GM12801 (cell line): ENCODE results near the gene SERPING1.

Source experiments
- CTCF ChIP-seq: IDR thresholded peaks from one replicate; pipeline ENCODE4 v1.5.1; 2011; ENCODE audit warnings: control low read depth; ENCODE audit not compliant: insufficient read length; ENCODE audit errors: extremely low read depth

Gene SERPING1

GRCh38 chr11:57615308-57615707 is 17.8 kb downstream of the SERPING1 start:
- no peak for TF ChIP-seq CTCF

DNA sequence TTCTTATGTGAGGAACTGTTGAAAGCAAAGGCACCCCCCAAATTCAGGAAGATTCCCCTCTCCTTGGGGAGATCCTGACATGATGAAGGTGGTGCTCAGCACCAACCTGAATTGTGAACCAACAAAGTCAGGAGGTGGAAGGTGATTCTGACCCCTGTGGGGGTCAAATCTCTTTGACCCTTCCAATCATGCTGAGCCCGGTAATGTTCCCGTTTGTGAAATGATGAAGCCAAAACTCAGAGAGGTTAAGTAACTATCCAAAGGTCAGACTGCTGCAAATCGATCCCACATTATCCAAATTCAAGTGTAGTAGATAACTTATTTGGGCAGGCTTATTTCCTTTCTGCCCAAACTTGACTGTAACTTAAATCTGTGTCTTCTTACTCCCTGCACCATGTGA is 19.1 kb downstream of the SERPING1 start:
- TF ChIP-seq CTCF, result no peak

- TF ChIP-seq CTCF, result no peak
These were observed 21.0 kb downstream of the SERPING1 start for GRCh38 chr11:57618438-57618837.

DNA sequence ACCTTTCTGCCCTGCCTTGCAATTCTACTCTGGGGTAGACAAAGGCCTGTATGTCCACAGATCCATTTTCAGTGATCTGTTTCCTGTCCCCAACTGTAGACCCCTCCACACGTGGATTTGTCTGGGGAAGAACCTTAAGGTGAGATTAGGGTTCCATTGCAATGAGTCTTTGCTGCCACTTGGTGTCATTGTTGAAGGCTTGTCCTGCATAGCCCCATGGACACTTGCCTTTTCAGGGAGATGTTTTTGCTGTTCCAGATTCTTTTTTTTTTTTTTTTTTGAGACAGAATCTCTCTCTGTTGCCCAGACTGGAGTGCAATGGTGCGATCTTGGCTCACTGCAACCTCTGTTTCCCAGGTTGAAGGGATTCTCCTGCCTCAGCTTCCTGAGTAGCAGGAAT is 21.8 kb downstream of the SERPING1 start:
- TF ChIP-seq CTCF, result no peak

DNA sequence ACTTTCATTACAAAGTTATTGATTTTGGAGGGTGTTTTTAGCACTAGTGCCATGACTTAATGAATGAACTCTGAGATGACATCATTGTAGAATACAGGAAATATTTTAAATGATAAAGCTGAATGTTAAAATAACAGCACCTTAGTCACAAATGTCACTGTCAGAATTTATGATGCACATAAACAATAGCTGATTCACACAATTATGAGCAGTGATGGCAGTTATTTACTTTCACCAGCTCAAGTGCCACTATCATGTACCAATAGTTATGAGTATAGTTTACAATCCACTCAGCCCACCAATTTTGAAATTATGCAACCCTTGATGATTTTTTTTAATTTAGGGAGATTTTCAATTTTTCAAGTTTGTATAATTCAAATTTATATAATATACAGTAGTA is 23.0 kb downstream of the SERPING1 start:
- no peak for TF ChIP-seq CTCF

GRCh38 chr11:57622263-57622662 is 24.8 kb downstream of the SERPING1 start:
- TF ChIP-seq CTCF, result no peak

DNA sequence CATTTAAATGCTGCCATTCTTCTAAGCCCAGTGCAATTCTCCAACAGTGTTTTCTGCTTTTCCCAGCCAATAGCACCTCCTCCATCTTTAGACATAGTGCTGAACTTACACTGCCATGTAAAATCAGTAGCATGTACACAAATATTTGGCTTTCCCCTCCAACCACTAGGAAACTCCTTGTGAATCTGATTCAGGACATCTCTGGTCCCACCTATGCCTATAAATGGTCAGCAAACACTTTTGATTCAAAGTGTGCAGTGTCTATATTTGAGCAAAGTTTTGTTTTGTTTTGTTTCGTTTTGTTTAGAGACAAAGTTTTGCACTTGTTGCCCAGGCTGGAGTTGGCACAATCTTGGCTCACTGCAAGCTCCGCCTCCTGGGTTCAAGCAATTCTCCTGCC is 27.4 kb downstream of the SERPING1 start:
- no peak for TF ChIP-seq CTCF

GRCh38 chr11:57626895-57627294 is 29.4 kb downstream of the SERPING1 start:
- no peak for TF ChIP-seq CTCF
